Measurements from ENCODE around the gene SEC14L1. TPM values are rescaled to one million over a fixed set of nuclear protein-coding genes. Genes with fewer than 3 reads are reported as not detected.

Gene SEC14L1
- total RNA-seq, 1 donor from 2014 or later, result 79.6 TPM

GRCh38 chr17:77116371-77116860 is 24.4 kb upstream of the SEC14L1 start:
- intact Hi-C loops (cut with micrococcal nuclease), result no loop called here
- no peak for DNase-seq
- CTCF ChIA-PET, result no interaction called here
- Mint-ChIP-seq H3K36me3 (ENCODE audit: low read depth) (no peaks in the 10 kb centered on the region), H3K27me3 (no peaks in the 10 kb centered on the region), H3K4me3 (no peak overlapping the region), H3K27ac (no peak overlapping the region), H3K9me3 (no peaks in the 10 kb centered on the region), H3K4me1 (peaks cover 7% of the 10 kb centered on the region)
- POLR2A ChIA-PET, result no interaction called here
- TF ChIP-seq CTCF (IDR thresholded peaks at IDR 0.05), result no peak
- ATAC-seq (ENCODE audit: low read depth), result no peak

- Mint-ChIP-seq H3K27me3 (no peaks in the 10 kb centered on the region), H3K4me1 (no peaks in the 10 kb centered on the region), H3K4me3 (no peak overlapping the region), H3K27ac (no peak overlapping the region), H3K9me3 (no peaks in the 10 kb centered on the region), H3K36me3 (ENCODE audit: low read depth) (no peaks in the 10 kb centered on the region)
- intact Hi-C loops (cut with micrococcal nuclease), result no loop called here
- no peak for DNase-seq
- ATAC-seq (ENCODE audit: low read depth), result no peak
- ChIA-PET POLR2A (interaction anchor here (1.1 kb wide), 1 partner anchor 11 kb away, joined by 6 read pairs; no protein-coding TSS in a partner anchor), CTCF (no interaction called here)
- TF ChIP-seq CTCF (IDR thresholded peaks at IDR 0.05), result no peak
These were observed 23.4 kb upstream of the SEC14L1 start for GRCh38 chr17:77117415-77117814.

GRCh38 chr17:77118251-77118928 is 22.4 kb upstream of the SEC14L1 start:
- no peaks in the 10 kb centered on the region for H3K27me3 Mint-ChIP-seq
- ChIA-PET CTCF (no interaction called here), POLR2A (interaction anchor here (0.6 to 1.1 kb wide), 2 partner anchors 10 kb away, joined by 3 to 6 read pairs; no protein-coding TSS in a partner anchor)
- no peaks in the 10 kb centered on the region for H3K9me3 Mint-ChIP-seq
- DNase-seq (no peak), ATAC-seq (ENCODE audit: low read depth) (no peak)
- H3K27ac Mint-ChIP-seq, result no peak overlapping the region
- no peaks in the 10 kb centered on the region for H3K4me1 Mint-ChIP-seq
- TF ChIP-seq CTCF (IDR thresholded peaks at IDR 0.05), result no peak
- H3K36me3 Mint-ChIP-seq (ENCODE audit: low read depth), result no peaks in the 10 kb centered on the region
- H3K4me3 Mint-ChIP-seq, result no peak overlapping the region
- intact Hi-C loops (cut with micrococcal nuclease), result no loop called here

- H3K36me3 Mint-ChIP-seq (ENCODE audit: low read depth), result no peaks in the 10 kb centered on the region
- H3K4me1 Mint-ChIP-seq, result peaks cover 4% of the 10 kb centered on the region
- POLR2A ChIA-PET, result interaction anchor here (1.5 kb wide), 1 partner anchor 10 kb away, joined by 5 read pairs; no protein-coding TSS in a partner anchor
- DNase-seq (no peak), ATAC-seq (ENCODE audit: low read depth) (no peak)
- CTCF ChIA-PET, result no interaction called here
- no peaks in the 10 kb centered on the region for H3K9me3 Mint-ChIP-seq
- no peak overlapping the region for H3K4me3 Mint-ChIP-seq
- no peaks in the 10 kb centered on the region for H3K27me3 Mint-ChIP-seq
- H3K27ac Mint-ChIP-seq, result no peak overlapping the region
- intact Hi-C loops (cut with micrococcal nuclease), result no loop called here
- no peak for TF ChIP-seq CTCF (IDR thresholded peaks at IDR 0.05)
These were observed 21.0 kb upstream of the SEC14L1 start for GRCh38 chr17:77119668-77120301.

- POLR2A ChIA-PET, result interaction anchor here (1.2 kb wide), 1 partner anchor 19 kb away, joined by 4 read pairs; no protein-coding TSS in a partner anchor
- Mint-ChIP-seq H3K36me3 (ENCODE audit: low read depth) (no peaks in the 10 kb centered on the region), H3K27ac (no peak overlapping the region), H3K4me3 (no peak overlapping the region), H3K9me3 (no peaks in the 10 kb centered on the region), H3K4me1 (peaks cover 4% of the 10 kb centered on the region), H3K27me3 (no peaks in the 10 kb centered on the region)
- CTCF ChIA-PET, result no interaction called here
- intact Hi-C loops (cut with micrococcal nuclease), result no loop called here
- DNase-seq, result no peak
- no peak for TF ChIP-seq CTCF (IDR thresholded peaks at IDR 0.05)
- ATAC-seq (ENCODE audit: low read depth), result no peak
These were observed 19.9 kb upstream of the SEC14L1 start for GRCh38 chr17:77120868-77121267.
